ENCODE results near the gene PSMG3. TPM values are rescaled to one million over a fixed set of nuclear protein-coding genes. Genes with fewer than 3 reads are reported as not detected.

Gene PSMG3
- total and polyA plus RNA-seq, 2 donors from 2014 or later = 29.7 to 66.6 TPM

GRCh38 chr7:1554333-1555045 is 15.3 kb downstream of the PSMG3 start:
- H3K4me3 ChIP-seq (ENCODE audit: low read length in 3 of 3) = peak overlapping the region in 2 of 3 donors; percentile 19 to 46

GRCh38 chr7:1553512-1554210 is 16.2 kb downstream of the PSMG3 start:
- Histone ChIP-seq H3K9ac (ENCODE audit: low read length in 3 of 3) (no peak overlapping the region), H3K27ac (ENCODE audit: low read depth in 2 of 2, low read length in 2 of 2) (no peak overlapping the region), H3K36me3 (ENCODE audit: control insufficient read depth in 2 of 3, insufficient read depth in 3 of 3, low read length in 3 of 3) (peaks cover 0 to 3% (median 0%) of the 10 kb centered on the region in 3 donors), H3K9me3 (ENCODE audit: control insufficient read depth in 2 of 3, insufficient read depth in 1 of 3, low read length in 3 of 3) (no peaks in the 10 kb centered on the region), H3K27me3 (ENCODE audit: control insufficient read depth, insufficient read depth, low read length) (no peaks in the 10 kb centered on the region), H3K4me1 (ENCODE audit: control insufficient read depth in 2 of 3, insufficient read depth in 2 of 3, low read depth in 1 of 3, low read length in 3 of 3) (peaks cover 0 to 17% (median 11%) of the 10 kb centered on the region in 3 donors), H3K4me3 (ENCODE audit: low read length in 3 of 3) (peak overlapping the region in 1 of 3 donors; percentile 46)
- FAIRE-seq (no peak), DNase-seq (peak in 2 of 5 donors; percentile 53 to 72)
- intact Hi-C loops (cut with DNase I) = no loop called here
- TF ChIP-seq CTCF (IDR thresholded peaks at IDR 0.05; ENCODE audit: borderline replicate concordance, extremely low read depth, insufficient read depth) = no peak

More at GRCh38 chr7:1554333-1555045, 15.3 kb downstream of the PSMG3 start:
- DNase-seq (peak in 2 of 5 donors; percentile 70 to 74), FAIRE-seq (no peak)
- Histone ChIP-seq H3K27ac (ENCODE audit: low read depth in 2 of 2, low read length in 2 of 2) (peak overlapping the region; percentile 88 to 89), H3K9ac (ENCODE audit: low read length in 3 of 3) (no peak overlapping the region), H3K4me1 (ENCODE audit: control insufficient read depth in 2 of 3, insufficient read depth in 2 of 3, low read depth in 1 of 3, low read length in 3 of 3) (peaks cover 0 to 17% (median 11%) of the 10 kb centered on the region in 3 donors), H3K36me3 (ENCODE audit: control insufficient read depth in 2 of 3, insufficient read depth in 3 of 3, low read length in 3 of 3) (no peaks in the 10 kb centered on the region), H3K9me3 (ENCODE audit: control insufficient read depth in 2 of 3, insufficient read depth in 1 of 3, low read length in 3 of 3) (no peaks in the 10 kb centered on the region), H3K27me3 (ENCODE audit: control insufficient read depth, insufficient read depth, low read length) (no peaks in the 10 kb centered on the region)
- intact Hi-C loops (cut with DNase I) = no loop called here
- no peak for TF ChIP-seq CTCF (IDR thresholded peaks at IDR 0.05; ENCODE audit: borderline replicate concordance, extremely low read depth, insufficient read depth)

- Histone ChIP-seq H3K4me1 (ENCODE audit: control insufficient read depth in 2 of 3, insufficient read depth in 2 of 3, low read depth in 1 of 3, low read length in 3 of 3) (peaks cover 0 to 17% (median 11%) of the 10 kb centered on the region in 3 donors), H3K4me3 (ENCODE audit: low read length in 3 of 3) (no peak overlapping the region), H3K27ac (ENCODE audit: low read depth in 2 of 2, low read length in 2 of 2) (no peak overlapping the region), H3K36me3 (ENCODE audit: control insufficient read depth in 2 of 3, insufficient read depth in 3 of 3, low read length in 3 of 3) (peaks cover 0 to 3% (median 0%) of the 10 kb centered on the region in 3 donors), H3K9me3 (ENCODE audit: control insufficient read depth in 2 of 3, insufficient read depth in 1 of 3, low read length in 3 of 3) (no peaks in the 10 kb centered on the region), H3K27me3 (ENCODE audit: control insufficient read depth, insufficient read depth, low read length) (no peaks in the 10 kb centered on the region), H3K9ac (ENCODE audit: low read length in 3 of 3) (no peak overlapping the region)
- DNase-seq (no peak), FAIRE-seq (no peak)
- intact Hi-C loops (cut with DNase I) = no loop called here
- TF ChIP-seq CTCF (IDR thresholded peaks at IDR 0.05; ENCODE audit: borderline replicate concordance, extremely low read depth, insufficient read depth) = no peak
These were observed 17.6 kb downstream of the PSMG3 start for GRCh38 chr7:1552200-1552599.

Data from kidney (tissue), 14 donors.